Type B pancreatic cell (in vitro differentiated cells): Measurements from ENCODE around the gene SCAMP1. TPM values are rescaled to one million over a fixed set of nuclear protein-coding genes. Genes with fewer than 3 reads are reported as not detected.

Experiments
- DNase-seq: peaks from one replicate; pipeline ENCODE4 v3.0.0; 2021; ENCODE audit warnings: mixed read lengths; ENCODE audit not compliant: unreplicated experiment; ENCODE audit errors: extremely low spot score
- H3K27ac Mint-ChIP-seq: 2 replicates; pipeline ENCODE4 v1.8.0; 2021; ENCODE audit warnings: mild to moderate bottlenecking, mixed read lengths
- H3K27me3 Mint-ChIP-seq: 2 replicates; pipeline ENCODE4 v1.8.0; 2021; ENCODE audit warnings: mixed read lengths
- H3K36me3 Mint-ChIP-seq: 2 replicates; pipeline ENCODE4 v1.8.0; 2021; ENCODE audit warnings: mixed read lengths
- H3K4me1 Mint-ChIP-seq: one replicate; pipeline ENCODE4 v1.8.0; 2021; ENCODE audit warnings: mixed read lengths; ENCODE audit not compliant: unreplicated experiment
- H3K4me3 Mint-ChIP-seq: 2 replicates; pipeline ENCODE4 v1.8.0; 2021; ENCODE audit warnings: mild to moderate bottlenecking, mixed read lengths
- H3K9me3 Mint-ChIP-seq: 2 replicates; pipeline ENCODE4 v1.8.0; 2021; ENCODE audit warnings: mixed read lengths
- CTCF ChIP-seq: fragments of 200-600 bp; sonication (generic); conservative IDR thresholded peaks from 2 replicates; pipeline ENCODE4 v1.5.0; 2021; ENCODE audit warnings: antibody characterized with exemption, mild to moderate bottlenecking
- total RNA-seq: library from RNA; stranded (reverse); gene quantifications from 2 replicates; pipeline ENCODE4 v1.2.1, GENCODE V29; 2021; ENCODE audit warnings: low replicate concordance

SCAMP1 gene
- total RNA-seq, 1 donor from 2014 or later: 50.8 TPM

DNA sequence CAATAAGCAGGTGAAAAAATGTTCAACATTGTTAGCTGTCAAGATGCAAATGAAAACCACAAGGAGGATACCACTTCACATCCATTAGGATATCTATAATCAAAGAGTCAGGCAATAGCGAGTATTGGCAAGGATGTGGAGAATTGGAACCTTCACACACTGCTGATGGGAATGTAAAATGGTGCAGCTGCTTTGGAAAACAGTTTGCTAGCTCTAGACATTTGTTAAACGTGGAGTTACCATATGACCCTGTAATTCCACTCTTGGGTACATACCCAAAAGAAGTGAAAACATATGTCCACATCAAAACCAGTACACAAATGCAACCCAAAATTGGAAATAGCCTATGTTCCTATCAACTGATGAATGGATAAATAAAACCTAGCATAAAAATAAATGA lies 37.4 kb downstream of the SCAMP1 start:
- peaks cover 35% of the 10 kb centered on the region for H3K36me3 Mint-ChIP-seq
- no peak overlapping the region for H3K4me3 Mint-ChIP-seq
- no peak for DNase-seq
- no peak overlapping the region for H3K27ac Mint-ChIP-seq
- no peaks in the 10 kb centered on the region for H3K4me1 Mint-ChIP-seq
- peaks cover 4% of the 10 kb centered on the region for H3K9me3 Mint-ChIP-seq
- TF ChIP-seq CTCF: no peak
- no peaks in the 10 kb centered on the region for H3K27me3 Mint-ChIP-seq

DNA sequence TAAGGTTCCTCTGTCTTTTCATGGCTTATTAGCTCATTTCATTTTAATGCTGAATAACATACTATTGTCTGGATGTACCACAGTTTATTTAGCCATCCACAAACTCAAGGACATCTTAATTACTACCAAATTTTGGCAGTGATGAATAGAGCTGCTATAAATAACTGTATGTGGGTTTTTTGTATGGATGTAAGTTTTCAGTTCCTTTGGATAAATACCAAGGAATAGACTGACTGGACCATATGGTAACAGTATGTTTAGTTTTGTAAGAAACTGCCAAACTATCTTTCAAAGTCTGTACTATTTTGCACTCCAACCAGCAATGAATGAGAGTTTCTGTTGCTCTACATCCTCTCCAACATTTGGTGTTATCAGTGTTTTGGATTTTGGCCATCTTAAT lies 38.7 kb downstream of the SCAMP1 start:
- peaks cover 34% of the 10 kb centered on the region for H3K36me3 Mint-ChIP-seq

GRCh38 chr5:78404682-78405293 lies 44.4 kb downstream of the SCAMP1 start:
- Mint-ChIP-seq H3K4me3 (no peak overlapping the region), H3K27ac (no peak overlapping the region), H3K27me3 (no peaks in the 10 kb centered on the region), H3K36me3 (peaks cover 15% of the 10 kb centered on the region), H3K9me3 (peaks cover 5% of the 10 kb centered on the region), H3K4me1 (peaks cover 13% of the 10 kb centered on the region)
- no peak for TF ChIP-seq CTCF
- DNase-seq: no peak

More for the DNA sequence above, 38.7 kb downstream of the SCAMP1 start:
- DNase-seq: no peak
- no peak overlapping the region for H3K27ac Mint-ChIP-seq
- no peaks in the 10 kb centered on the region for H3K27me3 Mint-ChIP-seq
- no peak overlapping the region for H3K4me3 Mint-ChIP-seq
- no peaks in the 10 kb centered on the region for H3K4me1 Mint-ChIP-seq
- no peak for TF ChIP-seq CTCF
- peaks cover 4% of the 10 kb centered on the region for H3K9me3 Mint-ChIP-seq

DNA sequence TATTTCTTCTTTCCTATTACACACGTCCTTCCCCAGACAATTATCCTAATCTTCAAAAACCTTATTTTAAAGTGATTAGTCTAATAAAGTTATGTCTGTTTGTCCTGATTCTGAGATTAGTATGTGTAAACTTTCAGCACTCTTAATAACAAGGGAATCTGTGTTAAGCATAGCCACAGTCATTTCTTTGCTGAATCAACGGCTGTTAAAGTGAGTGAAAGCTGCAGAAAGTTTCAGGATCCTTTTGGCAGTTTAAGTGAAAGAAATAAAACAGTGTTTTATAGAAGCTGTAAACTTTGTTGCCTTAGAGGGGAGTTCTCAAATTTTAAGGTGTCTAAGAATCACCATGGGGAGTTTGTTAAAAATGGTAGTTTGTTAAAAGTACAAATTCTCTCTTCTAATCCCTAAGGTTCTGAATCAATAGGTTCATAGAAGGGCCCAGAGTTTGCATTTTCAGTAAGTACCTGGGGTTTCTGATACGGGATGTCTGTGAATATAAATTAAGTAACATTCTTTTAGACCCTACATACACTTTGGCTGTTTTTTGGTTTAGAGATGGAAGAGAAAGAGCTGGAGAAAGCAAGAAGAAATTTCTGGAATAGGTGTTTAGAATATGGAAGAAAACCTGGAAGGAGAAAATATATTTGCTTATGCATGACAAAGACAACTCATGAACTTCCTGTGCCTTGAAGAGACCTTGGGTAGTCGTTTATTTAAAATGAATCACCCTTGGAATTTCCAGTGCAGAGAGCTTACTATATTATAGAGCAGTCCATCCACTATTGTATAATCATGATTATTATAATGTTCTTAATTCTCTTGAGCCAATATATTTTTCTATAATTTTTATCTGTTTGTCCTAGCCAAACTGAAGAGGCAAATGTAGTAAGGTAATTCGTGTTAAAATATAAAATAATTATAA lies 45.7 kb downstream of the SCAMP1 start:
- Mint-ChIP-seq H3K27ac (no peak overlapping the region), H3K9me3 (peaks cover 7% of the 10 kb centered on the region), H3K27me3 (no peaks in the 10 kb centered on the region), H3K36me3 (peaks cover 11% of the 10 kb centered on the region), H3K4me3 (no peak overlapping the region), H3K4me1 (peaks cover 13% of the 10 kb centered on the region)
- no peak for TF ChIP-seq CTCF
- no peak for DNase-seq

- no peak overlapping the region for H3K4me3 Mint-ChIP-seq
- TF ChIP-seq CTCF: no peak
- H3K4me1 Mint-ChIP-seq: peaks cover 13% of the 10 kb centered on the region
- no peak for DNase-seq
- no peaks in the 10 kb centered on the region for H3K27me3 Mint-ChIP-seq
- H3K9me3 Mint-ChIP-seq: peaks cover 7% of the 10 kb centered on the region
- no peak overlapping the region for H3K27ac Mint-ChIP-seq
- H3K36me3 Mint-ChIP-seq: peaks cover 8% of the 10 kb centered on the region
Observed at GRCh38 chr5:78407458-78407857, 47.0 kb downstream of the SCAMP1 start.
